ENCODE measurements around the gene SGCD. TPM values are rescaled to one million over a fixed set of nuclear protein-coding genes. Genes with fewer than 3 reads are reported as not detected.

The SGCD gene
- total RNA-seq, 1 experiment from 2014 or later = not detected

GRCh38 chr5:156589946-156590216, 262.9 kb downstream of the SGCD start:
- TF ChIP-seq, protein P1, sequence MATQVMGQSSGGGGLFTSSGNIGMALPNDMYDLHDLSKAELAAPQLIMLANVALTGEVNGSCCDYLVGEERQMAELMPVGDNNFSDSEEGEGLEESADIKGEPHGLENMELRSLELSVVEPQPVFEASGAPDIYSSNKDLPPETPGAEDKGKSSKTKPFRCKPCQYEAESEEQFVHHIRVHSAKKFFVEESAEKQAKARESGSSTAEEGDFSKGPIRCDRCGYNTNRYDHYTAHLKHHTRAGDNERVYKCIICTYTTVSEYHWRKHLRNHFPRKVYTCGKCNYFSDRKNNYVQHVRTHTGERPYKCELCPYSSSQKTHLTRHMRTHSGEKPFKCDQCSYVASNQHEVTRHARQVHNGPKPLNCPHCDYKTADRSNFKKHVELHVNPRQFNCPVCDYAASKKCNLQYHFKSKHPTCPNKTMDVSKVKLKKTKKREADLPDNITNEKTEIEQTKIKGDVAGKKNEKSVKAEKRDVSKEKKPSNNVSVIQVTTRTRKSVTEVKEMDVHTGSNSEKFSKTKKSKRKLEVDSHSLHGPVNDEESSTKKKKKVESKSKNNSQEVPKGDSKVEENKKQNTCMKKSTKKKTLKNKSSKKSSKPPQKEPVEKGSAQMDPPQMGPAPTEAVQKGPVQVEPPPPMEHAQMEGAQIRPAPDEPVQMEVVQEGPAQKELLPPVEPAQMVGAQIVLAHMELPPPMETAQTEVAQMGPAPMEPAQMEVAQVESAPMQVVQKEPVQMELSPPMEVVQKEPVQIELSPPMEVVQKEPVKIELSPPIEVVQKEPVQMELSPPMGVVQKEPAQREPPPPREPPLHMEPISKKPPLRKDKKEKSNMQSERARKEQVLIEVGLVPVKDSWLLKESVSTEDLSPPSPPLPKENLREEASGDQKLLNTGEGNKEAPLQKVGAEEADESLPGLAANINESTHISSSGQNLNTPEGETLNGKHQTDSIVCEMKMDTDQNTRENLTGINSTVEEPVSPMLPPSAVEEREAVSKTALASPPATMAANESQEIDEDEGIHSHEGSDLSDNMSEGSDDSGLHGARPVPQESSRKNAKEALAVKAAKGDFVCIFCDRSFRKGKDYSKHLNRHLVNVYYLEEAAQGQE (IDR thresholded peaks at IDR 0.05; ENCODE audit: low read depth) = no peak
- TF ChIP-seq, protein P2, sequence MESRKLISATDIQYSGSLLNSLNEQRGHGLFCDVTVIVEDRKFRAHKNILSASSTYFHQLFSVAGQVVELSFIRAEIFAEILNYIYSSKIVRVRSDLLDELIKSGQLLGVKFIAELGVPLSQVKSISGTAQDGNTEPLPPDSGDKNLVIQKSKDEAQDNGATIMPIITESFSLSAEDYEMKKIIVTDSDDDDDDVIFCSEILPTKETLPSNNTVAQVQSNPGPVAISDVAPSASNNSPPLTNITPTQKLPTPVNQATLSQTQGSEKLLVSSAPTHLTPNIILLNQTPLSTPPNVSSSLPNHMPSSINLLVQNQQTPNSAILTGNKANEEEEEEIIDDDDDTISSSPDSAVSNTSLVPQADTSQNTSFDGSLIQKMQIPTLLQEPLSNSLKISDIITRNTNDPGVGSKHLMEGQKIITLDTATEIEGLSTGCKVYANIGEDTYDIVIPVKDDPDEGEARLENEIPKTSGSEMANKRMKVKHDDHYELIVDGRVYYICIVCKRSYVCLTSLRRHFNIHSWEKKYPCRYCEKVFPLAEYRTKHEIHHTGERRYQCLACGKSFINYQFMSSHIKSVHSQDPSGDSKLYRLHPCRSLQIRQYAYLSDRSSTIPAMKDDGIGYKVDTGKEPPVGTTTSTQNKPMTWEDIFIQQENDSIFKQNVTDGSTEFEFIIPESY (IDR thresholded peaks at IDR 0.05; ENCODE audit: extremely low read depth, insufficient replicate concordance, low read length) = no peak
- TF ChIP-seq POLR2A (IDR thresholded peaks at IDR 0.05; ENCODE audit: borderline replicate concordance, extremely low read depth, insufficient read depth, insufficient read length) = no peak
- no peak for TF ChIP-seq POLR2AphosphoS5 (IDR thresholded peaks at IDR 0.05; ENCODE audit: low read depth, low read length)
- Histone ChIP-seq H3K27ac (ENCODE audit: low read depth, low read length) (no peak overlapping the region), H3K27me3 (ENCODE audit: insufficient read depth, low read length) (no peaks in the 10 kb centered on the region), H3K4me1 (ENCODE audit: control insufficient read depth in 1 of 2, insufficient read depth in 2 of 2, low read length in 2 of 2) (no peaks in the 10 kb centered on the region), H4K20me1 (ENCODE audit: insufficient read depth) (no peaks in the 10 kb centered on the region), H3K9me3 (ENCODE audit: control insufficient read depth in 1 of 2, insufficient read depth in 1 of 2, low read depth in 1 of 2, low read length in 2 of 2) (no peaks in the 10 kb centered on the region; a peak in 2 of 4 replicates), H3K79me2 (ENCODE audit: insufficient read depth, low read length) (no peaks in the 10 kb centered on the region), H2AFZ (ENCODE audit: low read depth, low read length, poor library complexity, severe bottlenecking) (no peak overlapping the region), H3K4me2 (ENCODE audit: low read length) (no peak overlapping the region), H3K9me2 (ENCODE audit: insufficient read depth) (no peaks in the 10 kb centered on the region), H3K4me3 (replicated peaks in 1 of 2; ENCODE audit: low read depth in 1 of 2, low read length in 2 of 2) (no peak overlapping the region), H3K36me3 (ENCODE audit: control insufficient read depth in 1 of 2, insufficient read depth in 2 of 2, low read length in 2 of 2) (no peaks in the 10 kb centered on the region), H3K9ac (ENCODE audit: low read length) (no peak overlapping the region)
- ChIA-PET CTCF (no interaction called here), RAD21 (ENCODE audit: low non-redundant PET in 1 of 2, low total read pairs in 2 of 2, uncharacterized antibody in 2 of 2, unreplicated experiment in 2 of 2) (no interaction called here), POLR2A (no interaction called here)
- intact Hi-C loops (cut with micrococcal nuclease) = no loop called here
- DNase-seq (ENCODE audit: low read depth, low spot score) (no peak), ATAC-seq (no peak)
- BruUV-seq (replicated peaks) = no TSS peak

Measured in HCT116 (cell line).